IMR-90 (cell line): ENCODE measurements around the gene EMD. TPM values are rescaled to one million over a fixed set of nuclear protein-coding genes. Genes with fewer than 3 reads are reported as not detected.

ENCODE experiments used
- ATAC-seq: fragments of 200-7000 bp; cut with Tn5 transposase; 2 replicates; pipeline ENCODE4 v1.9.1; 2020; ENCODE audit warnings: low read depth, mild to moderate bottlenecking, moderate library complexity
- BruUV-seq: library from RNA; stranded (reverse); fragments of 400-500 nt; replicated peaks from 2 replicates; lab custom pipeline; 2021; lab: Mats Ljungman, UMichigan
- CTCF ChIA-PET: fragments of 300-600 bp; formaldehyde crosslinking; extraction: SDS; loops from one replicate; lab custom pipeline; 2021; ENCODE audit warnings: antibody characterized with exemption; lab: Yijun Ruan, JAX
- POLR2A ChIA-PET: fragments of 300-600 bp; sonication (Branson Sonifier 250); formaldehyde crosslinking; loops from one replicate; lab custom pipeline; 2022; ENCODE audit warnings: antibody characterized with exemption; ENCODE audit not compliant: unreplicated experiment; lab: Charles Lee
- DNase-seq: peaks from one replicate; pipeline ENCODE4 v3.0.0; 2013
- H2AFZ ChIP-seq: replicated peaks from 2 replicates; pipeline ENCODE3; 2013; ENCODE audit warnings: low read length, mild to moderate bottlenecking; ENCODE audit not compliant: poor library complexity
- H2AK5ac ChIP-seq: 2 replicates; pipeline ENCODE4 v1.6.1; 2013; ENCODE audit warnings: low read depth, low read length, inconsistent platforms
- H2AK9ac ChIP-seq: replicated peaks from 2 replicates; pipeline ENCODE3; 2013; ENCODE audit warnings: mild to moderate bottlenecking, low read depth, low read length, moderate library complexity; ENCODE audit not compliant: poor library complexity
- H2BK120ac ChIP-seq: 2 replicates; pipeline ENCODE4 v1.6.1; 2013; ENCODE audit warnings: low read depth, low read length, inconsistent platforms
- H2BK15ac ChIP-seq: 3 replicates; pipeline ENCODE4 v1.6.1; 2013; ENCODE audit warnings: low read depth, low read length, inconsistent platforms
- H2BK20ac ChIP-seq: 2 replicates; pipeline ENCODE4 v1.6.1; 2013; ENCODE audit warnings: low read depth, mild to moderate bottlenecking, inconsistent platforms, low read length, moderate library complexity
- H2BK5ac ChIP-seq: 2 replicates; pipeline ENCODE4 v1.6.1; 2013; ENCODE audit warnings: mild to moderate bottlenecking, low read depth, low read length, inconsistent platforms; ENCODE audit not compliant: poor library complexity, severe bottlenecking
- H3K14ac ChIP-seq: replicated peaks from 2 replicates; pipeline ENCODE4 v1.6.1; 2013; ENCODE audit warnings: low read depth, low read length, inconsistent platforms
- H3K18ac ChIP-seq: 2 replicates; pipeline ENCODE4 v1.6.1; 2013; ENCODE audit warnings: low read depth, low read length, control low read depth
- H3K23ac ChIP-seq: 2 replicates; pipeline ENCODE4 v1.6.1; 2013; ENCODE audit warnings: low read depth, low read length, inconsistent platforms
- H3K27ac ChIP-seq: 2 replicates; pipeline ENCODE4 v1.5.1; 2013; ENCODE audit warnings: mild to moderate bottlenecking, control low read depth, low read length; ENCODE audit not compliant: insufficient read depth
- H3K27me3 ChIP-seq: 2 replicates; pipeline ENCODE4 v1.6.1; 2013; ENCODE audit warnings: low read length; ENCODE audit not compliant: control insufficient read depth, insufficient read depth
- H3K36me3 ChIP-seq: 2 replicates; pipeline ENCODE4 v1.6.1; 2013; ENCODE audit warnings: low read length, mixed read lengths; ENCODE audit not compliant: control insufficient read depth, insufficient read depth
- H3K4ac ChIP-seq: 2 replicates; pipeline ENCODE4 v1.6.1; 2013; ENCODE audit warnings: low read depth, low read length, inconsistent platforms
- H3K4me1 ChIP-seq: 2 replicates; pipeline ENCODE4 v1.6.1; 2013; ENCODE audit warnings: low read length, mixed read lengths; ENCODE audit not compliant: control insufficient read depth, insufficient read depth
- H3K4me2 ChIP-seq: 2 replicates; pipeline ENCODE4 v1.6.1; 2013; ENCODE audit warnings: low read depth, mild to moderate bottlenecking, control low read depth, low read length, moderate library complexity
- H3K4me3 ChIP-seq: 2 replicates; pipeline ENCODE4 v1.5.1; 2013; ENCODE audit warnings: low read depth, mild to moderate bottlenecking, control low read depth, low read length, moderate library complexity; ENCODE audit not compliant: insufficient read depth
- H3K56ac ChIP-seq: 2 replicates; pipeline ENCODE4 v1.6.1; 2013; ENCODE audit warnings: low read length, inconsistent platforms; ENCODE audit not compliant: insufficient read depth; ENCODE audit errors: extremely low read depth
- H3K79me1 ChIP-seq, 2 experiments: 2 replicates each; pipeline ENCODE4 v1.6.1; 2013; ENCODE audit warnings: low read length in 2 of 2, inconsistent platforms in 1 of 2, low read depth in 1 of 2
- H3K9ac ChIP-seq: 2 replicates; pipeline ENCODE4 v1.6.1; 2013; ENCODE audit warnings: low read depth, low read length, control low read depth
- H3K9me1 ChIP-seq: 2 replicates; pipeline ENCODE4 v1.6.1; 2013; ENCODE audit warnings: low read length, inconsistent platforms; ENCODE audit not compliant: insufficient read depth
- H3K9me3 ChIP-seq: 2 replicates; pipeline ENCODE4 v1.6.1; 2013; ENCODE audit warnings: low read length; ENCODE audit not compliant: control insufficient read depth, insufficient read depth
- H4K20me1 ChIP-seq: 2 replicates; pipeline ENCODE4 v1.6.1; 2013; ENCODE audit warnings: low read length, inconsistent platforms; ENCODE audit not compliant: insufficient read depth
- H4K5ac ChIP-seq: 2 replicates; pipeline ENCODE4 v1.6.1; 2013; ENCODE audit warnings: mild to moderate bottlenecking, low read depth, low read length, control low read depth
- H4K8ac ChIP-seq, 2 experiments: 2 replicates each; pipeline ENCODE4 v1.6.1; 2013; ENCODE audit warnings: low read depth in 2 of 2, low read length in 2 of 2, control low read depth in 1 of 2, inconsistent platforms in 1 of 2
- H4K91ac ChIP-seq: 2 replicates; pipeline ENCODE4 v1.6.1; 2013; ENCODE audit warnings: low read depth, low read length, inconsistent platforms; ENCODE audit not compliant: insufficient read depth
- NFE2L2 ChIP-seq: fragments of 150-350 bp; IDR thresholded peaks from 2 replicates; pipeline ENCODE4 v1.6.1; 2016; ENCODE audit warnings: low read depth, mild to moderate bottlenecking, low read length
- WGBS, 2 experiments: methylation state at CpG; one replicate each; pipeline versions ENCODE4 v1.1.5 to v1.1.7; 2013; ENCODE audit warnings: missing lambda C conversion rate in 2 of 2; ENCODE audit not compliant: insufficient read length in 1 of 2; ENCODE audit errors: extremely low coverage in 2 of 2; 5-methylcytosine and 5-hydroxymethylcytosine counted together
- dilution Hi-C: fragments of 300-500 bp; cut with HindIII; formaldehyde crosslinking; loops from one replicate; pipeline ENCODE4 v1.14.3; 2018; ENCODE audit warnings: low sequenced_read_pairs; ENCODE audit not compliant: unreplicated experiment
- in situ Hi-C: fragments of 300-500 bp; cut with MboI; formaldehyde crosslinking; loops from 3 replicates; pipeline ENCODE4 v1.14.3; 2019; ENCODE audit warnings: low sequenced_read_pairs, inconsistent platforms, mixed read lengths
- intact Hi-C: fragments of 100-400 bp; cut with micrococcal nuclease; formaldehyde crosslinking; loops from 2 replicates; pipeline ENCODE4 v1.10.0; 2022
- polyA plus RNA-seq, 3 experiments: library from polyadenylated mRNA; depleted of rRNA; stranded (reverse); fragments of >200 nt; gene quantifications; 2 replicates each; pipeline ENCODE4 v1.2.3, GENCODE V29; 2012; ENCODE audit warnings: low replicate concordance in 1 of 3
- total RNA-seq: library from RNA; depleted of rRNA; stranded (reverse); fragments of >200 nt; gene quantifications from 2 replicates; pipeline ENCODE4 v1.2.3, GENCODE V29; 2012
- TF ChIP-seq, protein P1 (sequence below): fragments of 150-350 bp; IDR thresholded peaks from 2 replicates; pipeline ENCODE4 v1.6.1; 2017; ENCODE audit warnings: mild to moderate bottlenecking, antibody characterized with exemption, low read length, low read depth

Gene EMD
- total and polyA plus RNA-seq, 2 of the 4 experiments (the other 2 are of a cell fraction) = 9.9 to 80.6 TPM

DNA sequence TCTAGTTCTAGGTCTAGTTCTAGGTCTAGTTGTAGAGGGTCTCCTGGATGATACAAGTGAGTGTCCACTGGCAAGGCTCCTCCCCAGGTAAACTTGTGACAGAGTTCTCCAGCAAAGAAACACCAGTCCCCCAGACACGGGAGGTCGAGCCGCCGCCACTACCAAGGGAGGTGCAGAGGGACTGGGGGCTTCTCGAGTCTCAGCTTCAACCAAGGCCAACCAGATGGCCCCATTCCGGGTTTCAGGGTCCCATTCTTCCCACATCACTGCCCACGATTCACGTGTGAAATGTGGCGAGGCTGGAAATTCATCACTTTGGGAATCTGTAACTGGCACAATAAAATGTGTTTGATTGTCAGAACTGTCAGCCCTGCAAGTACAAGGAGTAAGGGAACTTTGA is 46.0 kb upstream of the EMD start:
- no peak overlapping the region for H2BK15ac ChIP-seq
- H4K8ac ChIP-seq = no peak overlapping the region
- no peaks in the 10 kb centered on the region for H3K9me1 ChIP-seq
- no peak overlapping the region for H2BK20ac ChIP-seq
- H2AK9ac ChIP-seq = no peak overlapping the region
- ATAC-seq = no peak
- H3K27ac ChIP-seq = no peak overlapping the region
- no peaks in the 10 kb centered on the region; the same call in 1 of the 2 replicates for H4K20me1 ChIP-seq
- H3K14ac ChIP-seq = no peak overlapping the region
- H3K4me1 ChIP-seq = peaks cover 1% of the 10 kb centered on the region; the same call in 1 of the 2 replicates
- peaks cover 19% of the 10 kb centered on the region for H3K27me3 ChIP-seq
- H3K4me3 ChIP-seq = no peak overlapping the region
- no peak overlapping the region for H3K18ac ChIP-seq
- ChIA-PET CTCF (no interaction called here), POLR2A (no interaction called here)
- H3K4me2 ChIP-seq = no peak overlapping the region
- peaks cover 2% of the 10 kb centered on the region; the same call in 1 of the 2 replicates for H3K9me3 ChIP-seq
- no peak overlapping the region for H2AK5ac ChIP-seq
- H3K4ac ChIP-seq = no peak overlapping the region
- no peak overlapping the region for H2BK5ac ChIP-seq
- DNase-seq = no peak
- no peak overlapping the region for H2BK120ac ChIP-seq
- no peak overlapping the region for H3K56ac ChIP-seq
- intact Hi-C loops = no loop called here
- no peaks in the 10 kb centered on the region for H3K79me1 ChIP-seq
- BruUV-seq = no TSS peak
- no peaks in the 10 kb centered on the region for H3K36me3 ChIP-seq
- no peak overlapping the region for H3K23ac ChIP-seq
- TF ChIP-seq, protein P1, sequence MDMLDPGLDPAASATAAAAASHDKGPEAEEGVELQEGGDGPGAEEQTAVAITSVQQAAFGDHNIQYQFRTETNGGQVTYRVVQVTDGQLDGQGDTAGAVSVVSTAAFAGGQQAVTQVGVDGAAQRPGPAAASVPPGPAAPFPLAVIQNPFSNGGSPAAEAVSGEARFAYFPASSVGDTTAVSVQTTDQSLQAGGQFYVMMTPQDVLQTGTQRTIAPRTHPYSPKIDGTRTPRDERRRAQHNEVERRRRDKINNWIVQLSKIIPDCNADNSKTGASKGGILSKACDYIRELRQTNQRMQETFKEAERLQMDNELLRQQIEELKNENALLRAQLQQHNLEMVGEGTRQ = no peak
- TF ChIP-seq NFE2L2 = no peak
- no peak overlapping the region for H3K9ac ChIP-seq
- dilution Hi-C loops = no loop called here
- H4K91ac ChIP-seq = no peak overlapping the region
- WGBS, 2 experiments = no CpG with 5 or more reads among the region's 9 CpGs
- no peak overlapping the region for H2AFZ ChIP-seq
- no peak overlapping the region for H4K5ac ChIP-seq
- in situ Hi-C loops = no loop called here
